Brain microvascular endothelial cell (primary cell): ENCODE results near the gene LYPD6B.

ENCODE experiments used
- DNase-seq: peaks from one replicate; pipeline ENCODE4 v3.0.0-alpha.2; 2020
- H3K27ac ChIP-seq: fragments of 250-450 bp; sonication (Bioruptor Pico); 2 replicates; pipeline ENCODE4 v1.5.1; 2020; ENCODE audit warnings: mild to moderate bottlenecking, moderate library complexity
- H3K27me3 ChIP-seq: fragments of 250-450 bp; sonication (Bioruptor Pico); replicated peaks from 2 replicates; pipeline ENCODE4 v1.5.1; 2020; ENCODE audit warnings: mild to moderate bottlenecking
- H3K36me3 ChIP-seq: fragments of 250-450 bp; sonication (Bioruptor Pico); replicated peaks from 2 replicates; pipeline ENCODE4 v1.5.1; 2020; ENCODE audit warnings: mild to moderate bottlenecking
- H3K4me3 ChIP-seq: 2 replicates; pipeline ENCODE4 v1.5.1; 2011; ENCODE audit warnings: low read depth, mild to moderate bottlenecking, control low read depth, low read length, moderate library complexity
- CTCF ChIP-seq: IDR thresholded peaks from 2 replicates; pipeline ENCODE4 v1.5.1; 2011; ENCODE audit warnings: low read depth, mild to moderate bottlenecking, moderate library complexity, low read length, control low read depth, inconsistent platforms; ENCODE audit errors: missing control alignments
- in situ Hi-C: cut with HindIII; loops from 2 replicates; pipeline ENCODE4 v1.10.0; 2017; ENCODE audit warnings: low sequenced_read_pairs, low pct_ligation_motif_present

LYPD6B gene

GRCh38 chr2:149063177-149063576 lies 24.7 kb downstream of the LYPD6B start:
- no peak for DNase-seq
- TF ChIP-seq CTCF = no peak
- Histone ChIP-seq H3K27me3 (no peaks in the 10 kb centered on the region), H3K4me3 (no peak overlapping the region), H3K36me3 (no peaks in the 10 kb centered on the region), H3K27ac (no peak overlapping the region)
- in situ Hi-C loops = no loop called here

- TF ChIP-seq CTCF = no peak
- Histone ChIP-seq H3K27me3 (no peaks in the 10 kb centered on the region), H3K4me3 (no peak overlapping the region), H3K36me3 (no peaks in the 10 kb centered on the region), H3K27ac (no peak overlapping the region)
- in situ Hi-C loops = no loop called here
- DNase-seq = no peak
Measured at GRCh38 chr2:149064365-149064841, 25.9 kb downstream of the LYPD6B start.

GRCh38 chr2:149064856-149065630 lies 26.5 kb downstream of the LYPD6B start:
- H3K36me3 ChIP-seq = no peaks in the 10 kb centered on the region
- no peak for TF ChIP-seq CTCF
- H3K27ac ChIP-seq = no peak overlapping the region
- no peak for DNase-seq
- H3K4me3 ChIP-seq = no peak overlapping the region
- H3K27me3 ChIP-seq = no peaks in the 10 kb centered on the region
- in situ Hi-C loops = no loop called here

- TF ChIP-seq CTCF = no peak
- Histone ChIP-seq H3K27ac (no peak overlapping the region), H3K4me3 (no peak overlapping the region), H3K36me3 (no peaks in the 10 kb centered on the region), H3K27me3 (no peaks in the 10 kb centered on the region)
- DNase-seq = no peak
- in situ Hi-C loops = no loop called here
Measured at GRCh38 chr2:149068225-149068995, 29.9 kb downstream of the LYPD6B start.

- peak; percentile 54 for DNase-seq
- no peaks in the 10 kb centered on the region for H3K36me3 ChIP-seq
- peak overlapping the region; percentile 57 for H3K27ac ChIP-seq
- no peaks in the 10 kb centered on the region for H3K27me3 ChIP-seq
- TF ChIP-seq CTCF = no peak
- in situ Hi-C loops = no loop called here
- H3K4me3 ChIP-seq = no peak overlapping the region
Measured at GRCh38 chr2:149068996-149069888, 30.7 kb downstream of the LYPD6B start.
